Neural progenitor cell (in vitro differentiated cells): ENCODE results near the gene RUBCN. TPM values are rescaled to one million over a fixed set of nuclear protein-coding genes. Genes with fewer than 3 reads are reported as not detected.

Experiments used
- DNase-seq: peaks from one replicate; pipeline ENCODE4 v3.0.0-alpha.2; 2016; ENCODE audit warnings: low spot score
- H2AFZ ChIP-seq: fragments of 200-600 bp; sonication (generic); replicated peaks from 2 replicates; pipeline ENCODE4 v1.6.1; 2016; ENCODE audit warnings: antibody characterized with exemption
- H3F3A ChIP-seq: fragments of 200-600 bp; sonication (generic); 2 replicates; pipeline ENCODE4 v1.6.1; 2016; ENCODE audit warnings: antibody characterized with exemption, low read depth
- H3K27ac ChIP-seq: fragments of 200-600 bp; sonication (generic); 2 replicates; pipeline ENCODE4 v1.5.1; 2016; ENCODE audit warnings: mild to moderate bottlenecking
- H3K27me3 ChIP-seq: fragments of 200-600 bp; sonication (generic); 2 replicates; pipeline ENCODE4 v1.6.1; 2016; ENCODE audit warnings: mild to moderate bottlenecking, moderate library complexity
- H3K36me3 ChIP-seq: fragments of 200-600 bp; sonication (generic); 2 replicates; pipeline ENCODE4 v1.5.1; 2016
- H3K4me1 ChIP-seq: fragments of 200-600 bp; sonication (generic); 2 replicates; pipeline ENCODE4 v1.6.1; 2016; ENCODE audit warnings: mixed run types
- H3K4me2 ChIP-seq: fragments of 200-600 bp; sonication (generic); 2 replicates; pipeline ENCODE4 v1.6.1; 2016
- H3K4me3 ChIP-seq: fragments of 200-600 bp; sonication (generic); 2 replicates; pipeline ENCODE4 v1.5.1; 2016
- H3K79me2 ChIP-seq: fragments of 200-600 bp; sonication (generic); 2 replicates; pipeline ENCODE4 v1.6.1; 2016; ENCODE audit warnings: low read depth
- H3K9ac ChIP-seq: fragments of 200-600 bp; sonication (generic); 2 replicates; pipeline ENCODE4 v1.6.1; 2016
- H3K9me3 ChIP-seq: fragments of 200-600 bp; sonication (generic); 2 replicates; pipeline ENCODE4 v1.5.1; 2016; ENCODE audit warnings: low read depth
- H4K20me1 ChIP-seq: fragments of 200-600 bp; sonication (generic); 2 replicates; pipeline ENCODE4 v1.6.1; 2016; ENCODE audit warnings: low read depth
- H3K27ac Mint-ChIP-seq: 3 replicates; pipeline ENCODE4 v1.8.0; 2021; ENCODE audit warnings: mixed read lengths
- H3K27me3 Mint-ChIP-seq: 2 replicates; pipeline ENCODE4 v1.8.0; 2022; ENCODE audit warnings: low read depth, mild to moderate bottlenecking, inconsistent platforms, moderate library complexity, mixed read lengths; ENCODE audit not compliant: insufficient read depth
- H3K36me3 Mint-ChIP-seq: 3 replicates; pipeline ENCODE4 v1.8.0; 2021; ENCODE audit warnings: mixed read lengths
- H3K4me1 Mint-ChIP-seq: 3 replicates; pipeline ENCODE4 v1.8.0; 2021; ENCODE audit warnings: mixed read lengths
- H3K4me3 Mint-ChIP-seq: 3 replicates; pipeline ENCODE4 v1.8.0; 2021; ENCODE audit warnings: mild to moderate bottlenecking, moderate library complexity, mixed read lengths
- H3K9me3 Mint-ChIP-seq: 3 replicates; pipeline ENCODE4 v1.8.0; 2020; ENCODE audit warnings: mixed read lengths
- CTCF ChIP-seq: fragments of 200-600 bp; sonication (generic); IDR thresholded peaks from 2 replicates; pipeline ENCODE4 v1.5.1; 2017; ENCODE audit warnings: antibody characterized with exemption, mild to moderate bottlenecking
- EZH2 ChIP-seq: fragments of 200-600 bp; sonication (generic); IDR thresholded peaks from 2 replicates; pipeline ENCODE4 v1.6.1; 2017; ENCODE audit warnings: antibody characterized with exemption, mild to moderate bottlenecking, moderate library complexity
- EZH2phosphoT487 ChIP-seq: fragments of 200-600 bp; sonication (generic); IDR thresholded peaks from 2 replicates; pipeline ENCODE4 v1.6.1; 2017; ENCODE audit warnings: antibody characterized with exemption
- total RNA-seq: library from RNA; depleted of rRNA; stranded (reverse); fragments of >200 nt; gene quantifications from 2 replicates; pipeline ENCODE4 v1.2.3, GENCODE V29; 2015; ENCODE audit warnings: low replicate concordance

RUBCN gene
- 6.4 and 22.1 TPM in 2 replicates for total RNA-seq

GRCh38 chr3:197736491-197737318 lies at the start of gene RUBCN:
Gene RUBCN (minus strand): TSS chr3:197736904. CDS start chr3:197736719, 185 bp downstream.
- Histone ChIP-seq H3K36me3 (no peaks in the 10 kb centered on the region), H3K27ac (peak within 1 kb of the TSS; percentile 13), H3K4me1 (peaks cover 5% of the 10 kb centered on the region), H3F3A (peaks cover 11% of the 10 kb centered on the region), H2AFZ (peak within 1 kb of the TSS; percentile 92), H3K9me3 (no peaks in the 10 kb centered on the region), H3K4me2 (peak within 1 kb of the TSS; percentile 94), H3K79me2 (peaks cover 23% of the 10 kb centered on the region), H3K4me3 (peak within 1 kb of the TSS; percentile 88), H3K27me3 (no peaks in the 10 kb centered on the region), H4K20me1 (peaks cover 11% of the 10 kb centered on the region), H3K9ac (peak within 1 kb of the TSS; percentile 36)
- peaks cover 22% of the 10 kb centered on the region for H3K4me1 Mint-ChIP-seq
- peaks cover 3% of the 10 kb centered on the region for H3K36me3 Mint-ChIP-seq
- H3K27me3 Mint-ChIP-seq: peaks cover 5% of the 10 kb centered on the region
- no peaks in the 10 kb centered on the region for H3K9me3 Mint-ChIP-seq
- TF ChIP-seq EZH2: no peak
- TF ChIP-seq CTCF: no peak
- no peak for TF ChIP-seq EZH2phosphoT487
- peak within 1 kb of the TSS; percentile 47 for H3K27ac Mint-ChIP-seq
- H3K4me3 Mint-ChIP-seq: peak within 1 kb of the TSS; percentile 95
- DNase-seq: peak; percentile 99

- Histone ChIP-seq H3K4me2 (no peak overlapping the region), H3K79me2 (no peaks in the 10 kb centered on the region), H4K20me1 (no peaks in the 10 kb centered on the region), H3K9me3 (no peaks in the 10 kb centered on the region), H3K27ac (no peak overlapping the region), H3K4me1 (peaks cover 13% of the 10 kb centered on the region), H3K4me3 (no peak overlapping the region), H2AFZ (no peak overlapping the region), H3F3A (peaks cover 8% of the 10 kb centered on the region), H3K9ac (no peak overlapping the region), H3K27me3 (no peaks in the 10 kb centered on the region), H3K36me3 (peaks cover 7% of the 10 kb centered on the region)
- TF ChIP-seq CTCF (no peak), EZH2 (no peak), EZH2phosphoT487 (no peak)
- Mint-ChIP-seq H3K27me3 (peaks cover 2% of the 10 kb centered on the region), H3K9me3 (no peaks in the 10 kb centered on the region), H3K4me3 (no peak overlapping the region), H3K36me3 (peaks cover 24% of the 10 kb centered on the region), H3K4me1 (no peaks in the 10 kb centered on the region), H3K27ac (no peak overlapping the region)
- no peak for DNase-seq
These were observed 47.4 kb upstream of the RUBCN start for GRCh38 chr3:197784019-197784585.

- Histone ChIP-seq H3K4me1 (peaks cover 13% of the 10 kb centered on the region), H3K36me3 (peaks cover 7% of the 10 kb centered on the region), H3K79me2 (no peaks in the 10 kb centered on the region), H4K20me1 (no peaks in the 10 kb centered on the region), H3K27ac (peak overlapping the region; percentile 55), H3K9ac (no peak overlapping the region), H3K27me3 (no peaks in the 10 kb centered on the region), H3K9me3 (no peaks in the 10 kb centered on the region), H2AFZ (no peak overlapping the region), H3F3A (peaks cover 8% of the 10 kb centered on the region), H3K4me3 (no peak overlapping the region), H3K4me2 (peak overlapping the region; percentile 7)
- DNase-seq: no peak
- Mint-ChIP-seq H3K36me3 (peaks cover 29% of the 10 kb centered on the region), H3K4me1 (no peaks in the 10 kb centered on the region), H3K4me3 (no peak overlapping the region), H3K27ac (no peak overlapping the region), H3K9me3 (no peaks in the 10 kb centered on the region), H3K27me3 (peaks cover 2% of the 10 kb centered on the region)
- no peak for TF ChIP-seq EZH2phosphoT487
- no peak for TF ChIP-seq EZH2
- no peak for TF ChIP-seq CTCF
These were observed 45.5 kb upstream of the RUBCN start for GRCh38 chr3:197782230-197782629.
